ENCODE measurements around the gene DHRS13.
A peak's percentile ranks its signal among the peaks of the same experiment; 100 is the strongest.
"Not testable (repeated sequence)": the region's sequence is repeated elsewhere in the genome, so short reads cannot be mapped to it uniquely, and the experiment has no call there.

Gene DHRS13

GRCh38 chr17:28934508-28934907, 31.6 kb upstream of the DHRS13 start:
- not testable (repeated sequence) for H3K4me3 ChIP-seq (ENCODE audit: low read depth, low read length); H2BK120ac ChIP-seq (ENCODE audit: insufficient read depth, low read length, poor library complexity); H3K9me3 ChIP-seq (ENCODE audit: insufficient read depth, low read depth, low read length); H3K27ac ChIP-seq (ENCODE audit: low read depth, low read length); H2AFZ ChIP-seq (ENCODE audit: insufficient read depth, low read length, poor library complexity); H3K23ac ChIP-seq (ENCODE audit: low read length); H2BK5ac ChIP-seq (ENCODE audit: low read depth, low read length, poor library complexity); H3K18ac ChIP-seq (ENCODE audit: low read length); H3K79me2 ChIP-seq (ENCODE audit: control insufficient read depth, insufficient read depth, low read length, poor library complexity); H3K4me1 ChIP-seq (ENCODE audit: control insufficient read depth in 1 of 2, insufficient read depth in 2 of 2, low read length in 2 of 2); H3K27me3 ChIP-seq (ENCODE audit: insufficient read depth, low read length); H3K14ac ChIP-seq (ENCODE audit: low read length); H4K8ac ChIP-seq (ENCODE audit: low read depth, low read length); H3K36me3 ChIP-seq (ENCODE audit: control insufficient read depth in 1 of 2, insufficient read depth in 2 of 2, low read length in 2 of 2); H4K91ac ChIP-seq (ENCODE audit: low read depth, low read length); DNase-seq; H3K79me1 ChIP-seq (ENCODE audit: low read length); H3K4ac ChIP-seq (ENCODE audit: low read depth, low read length); H3K9ac ChIP-seq (ENCODE audit: low read length); H2BK12ac ChIP-seq (ENCODE audit: low read length); H2AK5ac ChIP-seq (ENCODE audit: low read length); H3K4me2 ChIP-seq (ENCODE audit: low read length); H4K12ac ChIP-seq (ENCODE audit: low read depth, low read length)
- no CpG with 5 or more reads among the region's 8 CpGs for WGBS (ENCODE audit: extremely low coverage, insufficient coverage, insufficient read length)

- Histone ChIP-seq H3K18ac (ENCODE audit: low read length) (no peak overlapping the region), H4K12ac (ENCODE audit: low read depth, low read length) (no peak overlapping the region), H4K91ac (ENCODE audit: low read depth, low read length) (no peak overlapping the region), H3K14ac (ENCODE audit: low read length) (no peak overlapping the region), H3K27ac (ENCODE audit: low read depth, low read length) (no peak overlapping the region), H3K4me1 (ENCODE audit: control insufficient read depth in 1 of 2, insufficient read depth in 2 of 2, low read length in 2 of 2) (peaks cover 7 to 12% of the 10 kb centered on the region in 2 experiments), H3K36me3 (ENCODE audit: control insufficient read depth in 1 of 2, insufficient read depth in 2 of 2, low read length in 2 of 2) (peaks cover 2 to 4% of the 10 kb centered on the region in 2 experiments), H4K8ac (ENCODE audit: low read depth, low read length) (no peak overlapping the region), H3K4me3 (ENCODE audit: low read depth, low read length) (no peak overlapping the region), H3K79me2 (ENCODE audit: control insufficient read depth, insufficient read depth, low read length, poor library complexity) (peaks cover 1% of the 10 kb centered on the region), H3K9ac (ENCODE audit: low read length) (no peak overlapping the region), H2BK5ac (ENCODE audit: low read depth, low read length, poor library complexity) (no peak overlapping the region), H3K27me3 (ENCODE audit: insufficient read depth, low read length) (no peaks in the 10 kb centered on the region), H2BK12ac (ENCODE audit: low read length) (no peak overlapping the region), H2AK5ac (ENCODE audit: low read length) (no peak overlapping the region), H2BK120ac (ENCODE audit: insufficient read depth, low read length, poor library complexity) (no peak overlapping the region), H3K23ac (ENCODE audit: low read length) (no peak overlapping the region), H3K79me1 (ENCODE audit: low read length) (no peaks in the 10 kb centered on the region), H3K4me2 (ENCODE audit: low read length) (no peak overlapping the region), H2AFZ (ENCODE audit: insufficient read depth, low read length, poor library complexity) (no peak overlapping the region), H3K4ac (ENCODE audit: low read depth, low read length) (peak overlapping the region; percentile 33), H3K9me3 (ENCODE audit: insufficient read depth, low read depth, low read length) (no peaks in the 10 kb centered on the region)
- no CpG with 5 or more reads among the region's 2 CpGs for WGBS (ENCODE audit: extremely low coverage, insufficient coverage, insufficient read length)
- DNase-seq: no peak
These were observed 26.9 kb upstream of the DHRS13 start for GRCh38 chr17:28929787-28930186.

GRCh38 chr17:28928061-28928460, 25.2 kb upstream of the DHRS13 start:
- Histone ChIP-seq H3K27ac (ENCODE audit: low read depth, low read length) (no peak overlapping the region), H4K8ac (ENCODE audit: low read depth, low read length) (no peak overlapping the region), H3K4me3 (ENCODE audit: low read depth, low read length) (no peak overlapping the region), H3K4me1 (ENCODE audit: control insufficient read depth in 1 of 2, insufficient read depth in 2 of 2, low read length in 2 of 2) (peaks cover 7 to 12% of the 10 kb centered on the region in 2 experiments), H3K23ac (ENCODE audit: low read length) (no peak overlapping the region), H3K79me2 (ENCODE audit: control insufficient read depth, insufficient read depth, low read length, poor library complexity) (no peaks in the 10 kb centered on the region), H3K9me3 (ENCODE audit: insufficient read depth, low read depth, low read length) (no peaks in the 10 kb centered on the region), H3K4ac (ENCODE audit: low read depth, low read length) (no peak overlapping the region), H2BK120ac (ENCODE audit: insufficient read depth, low read length, poor library complexity) (no peak overlapping the region), H2BK12ac (ENCODE audit: low read length) (no peak overlapping the region), H3K79me1 (ENCODE audit: low read length) (no peaks in the 10 kb centered on the region), H4K12ac (ENCODE audit: low read depth, low read length) (no peak overlapping the region), H3K14ac (ENCODE audit: low read length) (no peak overlapping the region), H3K9ac (ENCODE audit: low read length) (no peak overlapping the region), H3K27me3 (ENCODE audit: insufficient read depth, low read length) (no peaks in the 10 kb centered on the region), H3K36me3 (ENCODE audit: control insufficient read depth in 1 of 2, insufficient read depth in 2 of 2, low read length in 2 of 2) (peaks cover 9 to 10% of the 10 kb centered on the region in 2 experiments), H2AFZ (ENCODE audit: insufficient read depth, low read length, poor library complexity) (no peak overlapping the region), H2AK5ac (ENCODE audit: low read length) (no peak overlapping the region), H4K91ac (ENCODE audit: low read depth, low read length) (no peak overlapping the region), H2BK5ac (ENCODE audit: low read depth, low read length, poor library complexity) (no peak overlapping the region), H3K18ac (ENCODE audit: low read length) (no peak overlapping the region), H3K4me2 (ENCODE audit: low read length) (no peak overlapping the region)
- WGBS (ENCODE audit: extremely low coverage, insufficient coverage, insufficient read length): no CpG with 5 or more reads among the region's 2 CpGs
- peak; percentile 43 to 65 for DNase-seq

GRCh38 chr17:28926786-28927185, 23.9 kb upstream of the DHRS13 start:
- no peak overlapping the region for H2BK5ac ChIP-seq (ENCODE audit: low read depth, low read length, poor library complexity)
- no peak overlapping the region for H4K12ac ChIP-seq (ENCODE audit: low read depth, low read length)
- H4K91ac ChIP-seq (ENCODE audit: low read depth, low read length): no peak overlapping the region
- H3K4me2 ChIP-seq (ENCODE audit: low read length): no peak overlapping the region
- H3K18ac ChIP-seq (ENCODE audit: low read length): no peak overlapping the region
- no CpG with 5 or more reads among the region's 4 CpGs for WGBS (ENCODE audit: extremely low coverage, insufficient coverage, insufficient read length)
- H4K8ac ChIP-seq (ENCODE audit: low read depth, low read length): no peak overlapping the region
- peaks cover 12 to 16% of the 10 kb centered on the region in 2 experiments for H3K36me3 ChIP-seq (ENCODE audit: control insufficient read depth in 1 of 2, insufficient read depth in 2 of 2, low read length in 2 of 2)
- H3K9me3 ChIP-seq (ENCODE audit: insufficient read depth, low read depth, low read length): no peaks in the 10 kb centered on the region
- no peaks in the 10 kb centered on the region for H3K79me1 ChIP-seq (ENCODE audit: low read length)
- H3K4me1 ChIP-seq (ENCODE audit: control insufficient read depth in 1 of 2, insufficient read depth in 2 of 2, low read length in 2 of 2): peaks cover 7 to 12% of the 10 kb centered on the region in 2 experiments
- H3K27ac ChIP-seq (ENCODE audit: low read depth, low read length): peak overlapping the region; percentile 40
- peak in 1 of 2 donors; percentile 33 for DNase-seq
- no peak overlapping the region for H3K14ac ChIP-seq (ENCODE audit: low read length)
- no peak overlapping the region for H2AK5ac ChIP-seq (ENCODE audit: low read length)
- no peak overlapping the region for H3K23ac ChIP-seq (ENCODE audit: low read length)
- H3K27me3 ChIP-seq (ENCODE audit: insufficient read depth, low read length): no peaks in the 10 kb centered on the region
- no peak overlapping the region for H3K4me3 ChIP-seq (ENCODE audit: low read depth, low read length)
- H3K79me2 ChIP-seq (ENCODE audit: control insufficient read depth, insufficient read depth, low read length, poor library complexity): no peaks in the 10 kb centered on the region
- H2BK120ac ChIP-seq (ENCODE audit: insufficient read depth, low read length, poor library complexity): no peak overlapping the region
- H2BK12ac ChIP-seq (ENCODE audit: low read length): no peak overlapping the region
- no peak overlapping the region for H2AFZ ChIP-seq (ENCODE audit: insufficient read depth, low read length, poor library complexity)
- no peak overlapping the region for H3K4ac ChIP-seq (ENCODE audit: low read depth, low read length)
- H3K9ac ChIP-seq (ENCODE audit: low read length): no peak overlapping the region
